ENCODE measurements around the gene AGTR1.
A peak's percentile ranks its signal among the peaks of the same experiment; 100 is the strongest.

The AGTR1 gene

GRCh38 chr3:148697306-148698189 lies at the start of gene AGTR1:
AGTR1 (plus strand) TSS chr3:148697903; CDS start chr3:148741036, 43,133 bp downstream.
- in situ Hi-C loops (cut with HindIII; ENCODE audit: low sequenced_read_pairs): no loop called here
- no peak for TF ChIP-seq CTCF (IDR thresholded peaks at IDR 0.05; ENCODE audit: low read depth, low read length, missing control alignments)
- peak within 1 kb of the TSS; percentile 67 for H3K4me3 ChIP-seq (ENCODE audit: low read depth, low read length)
- peak; percentile 3 for DNase-seq (ENCODE audit: low read depth)

GRCh38 chr3:148648685-148649352 lies 48.9 kb upstream of the AGTR1 start:
- TF ChIP-seq CTCF (IDR thresholded peaks at IDR 0.05; ENCODE audit: low read depth, low read length, missing control alignments): no peak
- in situ Hi-C loops (cut with HindIII; ENCODE audit: low sequenced_read_pairs): no loop called here
- no peak overlapping the region for H3K4me3 ChIP-seq (ENCODE audit: low read depth, low read length)
- DNase-seq (ENCODE audit: low read depth): peak; percentile 49

GRCh38 chr3:148651549-148651948 lies 46.2 kb upstream of the AGTR1 start:
- in situ Hi-C loops (cut with HindIII; ENCODE audit: low sequenced_read_pairs): no loop called here

GRCh38 chr3:148654433-148654832 lies 43.3 kb upstream of the AGTR1 start:
- TF ChIP-seq CTCF (IDR thresholded peaks at IDR 0.05; ENCODE audit: low read depth, low read length, missing control alignments): no peak
- in situ Hi-C loops (cut with HindIII; ENCODE audit: low sequenced_read_pairs): no loop called here
- no peak overlapping the region for H3K4me3 ChIP-seq (ENCODE audit: low read depth, low read length)
- no peak for DNase-seq (ENCODE audit: low read depth)

More at GRCh38 chr3:148651549-148651948, 46.2 kb upstream of the AGTR1 start:
- H3K4me3 ChIP-seq (ENCODE audit: low read depth, low read length): no peak overlapping the region
- DNase-seq (ENCODE audit: low read depth): no peak
- no peak for TF ChIP-seq CTCF (IDR thresholded peaks at IDR 0.05; ENCODE audit: low read depth, low read length, missing control alignments)

- DNase-seq (ENCODE audit: low read depth): no peak
- no peak for TF ChIP-seq CTCF (IDR thresholded peaks at IDR 0.05; ENCODE audit: low read depth, low read length, missing control alignments)
- H3K4me3 ChIP-seq (ENCODE audit: low read depth, low read length): no peak overlapping the region
- in situ Hi-C loops (cut with HindIII; ENCODE audit: low sequenced_read_pairs): no loop called here
These were observed 40.2 kb upstream of the AGTR1 start for GRCh38 chr3:148657470-148657869.

GRCh38 chr3:148659512-148659911 lies 38.2 kb upstream of the AGTR1 start:
- no peak overlapping the region for H3K4me3 ChIP-seq (ENCODE audit: low read depth, low read length)
- DNase-seq (ENCODE audit: low read depth): no peak
- no peak for TF ChIP-seq CTCF (IDR thresholded peaks at IDR 0.05; ENCODE audit: low read depth, low read length, missing control alignments)
- in situ Hi-C loops (cut with HindIII; ENCODE audit: low sequenced_read_pairs): no loop called here
